GM23338 (cell line): ENCODE results near the gene LMAN1L. TPM values are rescaled to one million over a fixed set of nuclear protein-coding genes. Genes with fewer than 3 reads are reported as not detected.

Experiments
- ATAC-seq: fragments of 200-7000 bp; cut with Tn5 transposase; 3 replicates; pipeline ENCODE4 v1.9.1; 2020
- DNase-seq: peaks from one replicate; pipeline ENCODE4 v3.0.0-alpha.2; 2015; ENCODE audit warnings: low spot score
- H2AFZ ChIP-seq: fragments of 200-600 bp; sonication (generic); 2 replicates; pipeline ENCODE4 v1.8.0; 2016; ENCODE audit warnings: antibody characterized with exemption, mild to moderate bottlenecking, moderate library complexity
- H3F3A ChIP-seq: fragments of 200-600 bp; sonication (generic); replicated peaks from 2 replicates; pipeline ENCODE4 v1.8.0; 2017; ENCODE audit warnings: antibody characterized with exemption, mixed run types, low read depth
- H3K27ac ChIP-seq: fragments of 200-600 bp; sonication (generic); 2 replicates; pipeline ENCODE4 v1.6.1; 2016; ENCODE audit warnings: low read depth
- H3K27me3 ChIP-seq: fragments of 200-600 bp; sonication (generic); 2 replicates; pipeline ENCODE4 v1.8.0; 2016; ENCODE audit warnings: mild to moderate bottlenecking, mixed run types, moderate library complexity; ENCODE audit not compliant: insufficient read depth
- H3K36me3 ChIP-seq: fragments of 200-600 bp; sonication (generic); 2 replicates; pipeline ENCODE4 v1.8.0; 2016; ENCODE audit warnings: mild to moderate bottlenecking; ENCODE audit not compliant: insufficient read depth
- H3K4me1 ChIP-seq: fragments of 200-600 bp; sonication (generic); 2 replicates; pipeline ENCODE4 v1.8.0; 2016; ENCODE audit warnings: mild to moderate bottlenecking, moderate library complexity; ENCODE audit not compliant: insufficient read depth
- H3K4me2 ChIP-seq: fragments of 200-600 bp; sonication (generic); 2 replicates; pipeline ENCODE4 v1.7.1; 2017; ENCODE audit warnings: mixed run types
- H3K4me3 ChIP-seq: fragments of 200-600 bp; sonication (generic); 2 replicates; pipeline ENCODE4 v1.6.1; 2016; ENCODE audit warnings: mixed run types
- H3K79me2 ChIP-seq: fragments of 200-600 bp; sonication (generic); replicated peaks from 2 replicates; pipeline ENCODE4 v1.8.0; 2017; ENCODE audit warnings: mild to moderate bottlenecking; ENCODE audit not compliant: insufficient read depth
- H3K9me2 ChIP-seq: fragments of 200-600 bp; sonication (generic); 2 replicates; pipeline ENCODE4 v1.8.0; 2017; ENCODE audit not compliant: insufficient read depth
- H4K20me1 ChIP-seq: fragments of 200-600 bp; sonication (generic); replicated peaks from 2 replicates; pipeline ENCODE4 v1.8.0; 2017; ENCODE audit warnings: mild to moderate bottlenecking; ENCODE audit not compliant: insufficient read depth
- H3K27ac Mint-ChIP-seq: 2 replicates; pipeline ENCODE4 v1.8.0; 2020; ENCODE audit warnings: inconsistent platforms, mild to moderate bottlenecking, moderate library complexity, mixed read lengths
- H3K27me3 Mint-ChIP-seq: 3 replicates; pipeline ENCODE4 v1.8.0; 2022; ENCODE audit warnings: low read depth, mild to moderate bottlenecking, moderate library complexity, mixed read lengths, inconsistent platforms; ENCODE audit not compliant: insufficient read depth, poor library complexity
- H3K36me3 Mint-ChIP-seq: 3 replicates; pipeline ENCODE4 v1.8.0; 2021; ENCODE audit warnings: low read depth, mild to moderate bottlenecking, inconsistent platforms, moderate library complexity, mixed read lengths
- H3K4me1 Mint-ChIP-seq: 3 replicates; pipeline ENCODE4 v1.8.0; 2020; ENCODE audit warnings: mild to moderate bottlenecking, inconsistent platforms, mixed read lengths
- H3K4me3 Mint-ChIP-seq: 3 replicates; pipeline ENCODE4 v1.8.0; 2021; ENCODE audit warnings: moderate library complexity, mild to moderate bottlenecking, inconsistent platforms, mixed read lengths
- H3K9me3 Mint-ChIP-seq: 3 replicates; pipeline ENCODE4 v1.8.0; 2020; ENCODE audit warnings: moderate library complexity, mild to moderate bottlenecking, inconsistent platforms, mixed read lengths
- EZH2 ChIP-seq: fragments of 200-600 bp; sonication (generic); IDR thresholded peaks from one replicate; pipeline ENCODE4 v1.8.0; 2017; ENCODE audit warnings: antibody characterized with exemption, mild to moderate bottlenecking, low read depth; ENCODE audit not compliant: unreplicated experiment
- EZH2phosphoT487 ChIP-seq: fragments of 200-600 bp; sonication (generic); IDR thresholded peaks from one replicate; pipeline ENCODE4 v1.8.1; 2018; ENCODE audit warnings: antibody characterized with exemption; ENCODE audit not compliant: unreplicated experiment
- POLR2AphosphoS5 ChIP-seq: IDR thresholded peaks from 2 replicates; pipeline ENCODE4 v1.6.1; 2016; ENCODE audit warnings: antibody characterized with exemption, low read depth
- ZNF114 ChIP-seq: fragments of 250-450 bp; sonication (Bioruptor Pico); IDR thresholded peaks from 2 replicates; pipeline ENCODE4 v1.5.0; 2020; ENCODE audit warnings: mild to moderate bottlenecking, moderate library complexity
- ZNF331 ChIP-seq: fragments of 250-450 bp; sonication (Bioruptor Pico); IDR thresholded peaks from 2 replicates; pipeline ENCODE4 v1.5.0; 2020; ENCODE audit warnings: low read depth, mild to moderate bottlenecking, moderate library complexity
- polyA plus RNA-seq: library from polyadenylated mRNA; unstranded; fragments of >200 nt; fragmentation: Nextera tagmentation; extraction: Ambion mirVana; gene quantifications from 2 replicates; pipeline ENCODE4 v1.2.1, GENCODE V29; 2016
- total RNA-seq: library from RNA; depleted of rRNA; stranded (reverse); fragments of >200 nt; shearing (Covaris generic); gene quantifications from 2 replicates; pipeline ENCODE4 v1.2.3, GENCODE V29; 2014
- TF ChIP-seq, protein P1 (sequence below), 2 experiments: fragments of 200-600 bp in 1 of 2; sonication (generic) in 1 of 2; conservative IDR thresholded peaks; 2 replicates each; pipeline versions ENCODE4 v1.5.1 to v1.6.1; 2016 to 2017; ENCODE audit warnings: antibody characterized with exemption in 2 of 2, low read depth in 2 of 2, mild to moderate bottlenecking in 2 of 2, moderate library complexity in 1 of 2
- TF ChIP-seq, protein P2 (sequence below): fragments of 250-450 bp; sonication (Bioruptor Pico); IDR thresholded peaks from 2 replicates; pipeline ENCODE4 v1.5.0; 2020; ENCODE audit warnings: mild to moderate bottlenecking, moderate library complexity
- TF ChIP-seq, protein P3 (sequence below): IDR thresholded peaks from one replicate; pipeline ENCODE4 v1.6.1; 2018; ENCODE audit warnings: antibody characterized with exemption; ENCODE audit not compliant: unreplicated experiment
- TF ChIP-seq, protein P4 (sequence below): IDR thresholded peaks from 2 replicates; pipeline ENCODE4 v1.6.1; 2016; ENCODE audit warnings: antibody characterized with exemption

The LMAN1L gene
- total and polyA plus RNA-seq, 2 experiments from 2014 or later = not detected

DNA sequence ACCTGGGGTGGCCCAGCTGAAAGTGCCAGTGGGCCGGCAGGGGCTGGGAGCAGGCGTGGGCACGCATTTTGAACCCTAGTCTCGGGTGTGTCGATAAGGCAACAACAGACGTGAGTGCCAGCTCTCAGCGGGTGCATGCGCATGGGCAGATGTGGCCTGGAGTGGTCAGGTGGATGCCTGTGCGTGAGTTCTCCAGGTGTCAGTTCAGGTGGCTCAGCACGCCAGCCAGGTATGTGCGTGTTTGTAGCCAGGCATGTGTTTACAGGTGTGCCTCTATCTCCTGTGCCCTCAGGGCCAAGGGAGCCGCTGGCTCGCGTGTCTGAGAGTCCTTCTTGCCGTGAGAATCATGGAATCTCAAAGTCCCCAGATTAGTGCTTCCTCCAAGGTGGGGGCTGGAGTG, 49.2 kb upstream of the LMAN1L start:
- TF ChIP-seq, protein P1, sequence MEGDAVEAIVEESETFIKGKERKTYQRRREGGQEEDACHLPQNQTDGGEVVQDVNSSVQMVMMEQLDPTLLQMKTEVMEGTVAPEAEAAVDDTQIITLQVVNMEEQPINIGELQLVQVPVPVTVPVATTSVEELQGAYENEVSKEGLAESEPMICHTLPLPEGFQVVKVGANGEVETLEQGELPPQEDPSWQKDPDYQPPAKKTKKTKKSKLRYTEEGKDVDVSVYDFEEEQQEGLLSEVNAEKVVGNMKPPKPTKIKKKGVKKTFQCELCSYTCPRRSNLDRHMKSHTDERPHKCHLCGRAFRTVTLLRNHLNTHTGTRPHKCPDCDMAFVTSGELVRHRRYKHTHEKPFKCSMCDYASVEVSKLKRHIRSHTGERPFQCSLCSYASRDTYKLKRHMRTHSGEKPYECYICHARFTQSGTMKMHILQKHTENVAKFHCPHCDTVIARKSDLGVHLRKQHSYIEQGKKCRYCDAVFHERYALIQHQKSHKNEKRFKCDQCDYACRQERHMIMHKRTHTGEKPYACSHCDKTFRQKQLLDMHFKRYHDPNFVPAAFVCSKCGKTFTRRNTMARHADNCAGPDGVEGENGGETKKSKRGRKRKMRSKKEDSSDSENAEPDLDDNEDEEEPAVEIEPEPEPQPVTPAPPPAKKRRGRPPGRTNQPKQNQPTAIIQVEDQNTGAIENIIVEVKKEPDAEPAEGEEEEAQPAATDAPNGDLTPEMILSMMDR (conservative IDR thresholded peaks at IDR 0.05; ENCODE audit: low read depth in 2 of 2) = no peak
- TF ChIP-seq EZH2 (no peak), ZNF114 (CRISPR knock-in tag) (no peak), POLR2AphosphoS5 (no peak), ZNF331 (CRISPR knock-in tag) (no peak), EZH2phosphoT487 (no peak)
- TF ChIP-seq, protein P2, sequence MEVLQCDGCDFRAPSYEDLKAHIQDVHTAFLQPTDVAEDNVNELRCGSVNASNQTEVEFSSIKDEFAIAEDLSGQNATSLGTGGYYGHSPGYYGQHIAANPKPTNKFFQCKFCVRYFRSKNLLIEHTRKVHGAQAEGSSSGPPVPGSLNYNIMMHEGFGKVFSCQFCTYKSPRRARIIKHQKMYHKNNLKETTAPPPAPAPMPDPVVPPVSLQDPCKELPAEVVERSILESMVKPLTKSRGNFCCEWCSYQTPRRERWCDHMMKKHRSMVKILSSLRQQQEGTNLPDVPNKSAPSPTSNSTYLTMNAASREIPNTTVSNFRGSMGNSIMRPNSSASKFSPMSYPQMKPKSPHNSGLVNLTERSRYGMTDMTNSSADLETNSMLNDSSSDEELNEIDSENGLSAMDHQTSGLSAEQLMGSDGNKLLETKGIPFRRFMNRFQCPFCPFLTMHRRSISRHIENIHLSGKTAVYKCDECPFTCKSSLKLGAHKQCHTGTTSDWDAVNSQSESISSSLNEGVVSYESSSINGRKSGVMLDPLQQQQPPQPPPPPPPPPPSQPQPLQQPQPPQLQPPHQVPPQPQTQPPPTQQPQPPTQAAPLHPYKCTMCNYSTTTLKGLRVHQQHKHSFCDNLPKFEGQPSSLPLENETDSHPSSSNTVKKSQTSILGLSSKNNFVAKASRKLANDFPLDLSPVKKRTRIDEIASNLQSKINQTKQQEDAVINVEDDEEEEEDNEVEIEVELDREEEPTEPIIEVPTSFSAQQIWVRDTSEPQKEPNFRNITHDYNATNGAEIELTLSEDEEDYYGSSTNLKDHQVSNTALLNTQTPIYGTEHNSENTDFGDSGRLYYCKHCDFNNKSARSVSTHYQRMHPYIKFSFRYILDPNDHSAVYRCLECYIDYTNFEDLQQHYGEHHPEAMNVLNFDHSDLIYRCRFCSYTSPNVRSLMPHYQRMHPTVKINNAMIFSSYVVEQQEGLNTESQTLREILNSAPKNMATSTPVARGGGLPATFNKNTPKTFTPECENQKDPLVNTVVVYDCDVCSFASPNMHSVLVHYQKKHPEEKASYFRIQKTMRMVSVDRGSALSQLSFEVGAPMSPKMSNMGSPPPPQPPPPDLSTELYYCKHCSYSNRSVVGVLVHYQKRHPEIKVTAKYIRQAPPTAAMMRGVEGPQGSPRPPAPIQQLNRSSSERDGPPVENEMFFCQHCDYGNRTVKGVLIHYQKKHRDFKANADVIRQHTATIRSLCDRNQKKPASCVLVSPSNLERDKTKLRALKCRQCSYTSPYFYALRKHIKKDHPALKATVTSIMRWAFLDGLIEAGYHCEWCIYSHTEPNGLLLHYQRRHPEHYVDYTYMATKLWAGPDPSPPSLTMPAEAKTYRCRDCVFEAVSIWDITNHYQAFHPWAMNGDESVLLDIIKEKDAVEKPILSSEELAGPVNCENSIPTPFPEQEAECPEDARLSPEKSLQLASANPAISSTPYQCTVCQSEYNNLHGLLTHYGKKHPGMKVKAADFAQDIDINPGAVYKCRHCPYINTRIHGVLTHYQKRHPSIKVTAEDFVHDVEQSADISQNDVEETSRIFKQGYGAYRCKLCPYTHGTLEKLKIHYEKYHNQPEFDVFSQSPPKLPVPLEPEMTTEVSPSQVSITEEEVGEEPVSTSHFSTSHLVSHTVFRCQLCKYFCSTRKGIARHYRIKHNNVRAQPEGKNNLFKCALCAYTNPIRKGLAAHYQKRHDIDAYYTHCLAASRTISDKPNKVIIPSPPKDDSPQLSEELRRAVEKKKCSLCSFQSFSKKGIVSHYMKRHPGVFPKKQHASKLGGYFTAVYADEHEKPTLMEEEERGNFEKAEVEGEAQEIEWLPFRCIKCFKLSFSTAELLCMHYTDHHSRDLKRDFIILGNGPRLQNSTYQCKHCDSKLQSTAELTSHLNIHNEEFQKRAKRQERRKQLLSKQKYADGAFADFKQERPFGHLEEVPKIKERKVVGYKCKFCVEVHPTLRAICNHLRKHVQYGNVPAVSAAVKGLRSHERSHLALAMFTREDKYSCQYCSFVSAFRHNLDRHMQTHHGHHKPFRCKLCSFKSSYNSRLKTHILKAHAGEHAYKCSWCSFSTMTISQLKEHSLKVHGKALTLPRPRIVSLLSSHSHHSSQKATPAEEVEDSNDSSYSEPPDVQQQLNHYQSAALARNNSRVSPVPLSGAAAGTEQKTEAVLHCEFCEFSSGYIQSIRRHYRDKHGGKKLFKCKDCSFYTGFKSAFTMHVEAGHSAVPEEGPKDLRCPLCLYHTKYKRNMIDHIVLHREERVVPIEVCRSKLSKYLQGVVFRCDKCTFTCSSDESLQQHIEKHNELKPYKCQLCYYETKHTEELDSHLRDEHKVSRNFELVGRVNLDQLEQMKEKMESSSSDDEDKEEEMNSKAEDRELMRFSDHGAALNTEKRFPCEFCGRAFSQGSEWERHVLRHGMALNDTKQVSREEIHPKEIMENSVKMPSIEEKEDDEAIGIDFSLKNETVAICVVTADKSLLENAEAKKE = no peak
- TF ChIP-seq, protein P3, sequence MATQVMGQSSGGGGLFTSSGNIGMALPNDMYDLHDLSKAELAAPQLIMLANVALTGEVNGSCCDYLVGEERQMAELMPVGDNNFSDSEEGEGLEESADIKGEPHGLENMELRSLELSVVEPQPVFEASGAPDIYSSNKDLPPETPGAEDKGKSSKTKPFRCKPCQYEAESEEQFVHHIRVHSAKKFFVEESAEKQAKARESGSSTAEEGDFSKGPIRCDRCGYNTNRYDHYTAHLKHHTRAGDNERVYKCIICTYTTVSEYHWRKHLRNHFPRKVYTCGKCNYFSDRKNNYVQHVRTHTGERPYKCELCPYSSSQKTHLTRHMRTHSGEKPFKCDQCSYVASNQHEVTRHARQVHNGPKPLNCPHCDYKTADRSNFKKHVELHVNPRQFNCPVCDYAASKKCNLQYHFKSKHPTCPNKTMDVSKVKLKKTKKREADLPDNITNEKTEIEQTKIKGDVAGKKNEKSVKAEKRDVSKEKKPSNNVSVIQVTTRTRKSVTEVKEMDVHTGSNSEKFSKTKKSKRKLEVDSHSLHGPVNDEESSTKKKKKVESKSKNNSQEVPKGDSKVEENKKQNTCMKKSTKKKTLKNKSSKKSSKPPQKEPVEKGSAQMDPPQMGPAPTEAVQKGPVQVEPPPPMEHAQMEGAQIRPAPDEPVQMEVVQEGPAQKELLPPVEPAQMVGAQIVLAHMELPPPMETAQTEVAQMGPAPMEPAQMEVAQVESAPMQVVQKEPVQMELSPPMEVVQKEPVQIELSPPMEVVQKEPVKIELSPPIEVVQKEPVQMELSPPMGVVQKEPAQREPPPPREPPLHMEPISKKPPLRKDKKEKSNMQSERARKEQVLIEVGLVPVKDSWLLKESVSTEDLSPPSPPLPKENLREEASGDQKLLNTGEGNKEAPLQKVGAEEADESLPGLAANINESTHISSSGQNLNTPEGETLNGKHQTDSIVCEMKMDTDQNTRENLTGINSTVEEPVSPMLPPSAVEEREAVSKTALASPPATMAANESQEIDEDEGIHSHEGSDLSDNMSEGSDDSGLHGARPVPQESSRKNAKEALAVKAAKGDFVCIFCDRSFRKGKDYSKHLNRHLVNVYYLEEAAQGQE = no peak
- TF ChIP-seq, protein P4, sequence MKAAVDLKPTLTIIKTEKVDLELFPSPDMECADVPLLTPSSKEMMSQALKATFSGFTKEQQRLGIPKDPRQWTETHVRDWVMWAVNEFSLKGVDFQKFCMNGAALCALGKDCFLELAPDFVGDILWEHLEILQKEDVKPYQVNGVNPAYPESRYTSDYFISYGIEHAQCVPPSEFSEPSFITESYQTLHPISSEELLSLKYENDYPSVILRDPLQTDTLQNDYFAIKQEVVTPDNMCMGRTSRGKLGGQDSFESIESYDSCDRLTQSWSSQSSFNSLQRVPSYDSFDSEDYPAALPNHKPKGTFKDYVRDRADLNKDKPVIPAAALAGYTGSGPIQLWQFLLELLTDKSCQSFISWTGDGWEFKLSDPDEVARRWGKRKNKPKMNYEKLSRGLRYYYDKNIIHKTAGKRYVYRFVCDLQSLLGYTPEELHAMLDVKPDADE = no peak
- Histone ChIP-seq H3K4me2 (no peak overlapping the region), H3K27ac (no peak overlapping the region), H3F3A (no peaks in the 10 kb centered on the region), H3K4me3 (no peak overlapping the region), H3K79me2 (no peaks in the 10 kb centered on the region), H2AFZ (no peak overlapping the region), H3K9me2 (no peaks in the 10 kb centered on the region), H4K20me1 (no peaks in the 10 kb centered on the region), H3K27me3 (no peaks in the 10 kb centered on the region), H3K36me3 (no peaks in the 10 kb centered on the region), H3K4me1 (no peaks in the 10 kb centered on the region; the same call in 1 of the 2 replicates)
- ATAC-seq = no peak
- Mint-ChIP-seq H3K9me3 (no peaks in the 10 kb centered on the region; the same call in 2 of the 3 replicates), H3K36me3 (no peaks in the 10 kb centered on the region), H3K4me3 (no peak overlapping the region), H3K27ac (no peak overlapping the region; the same call in 1 of the 2 replicates), H3K4me1 (peaks cover 8% of the 10 kb centered on the region; the same call in 2 of the 3 replicates), H3K27me3 (peaks cover 8% of the 10 kb centered on the region)
- DNase-seq = no peak
